Measurements from ENCODE around the gene EPGN.
"Not testable (repeated sequence)": the region's sequence is repeated elsewhere in the genome, so short reads cannot be mapped to it uniquely, and the experiment has no call there.

EPGN gene

GRCh38 chr4:74311696-74312313 is 3.5 kb downstream of the EPGN start:
- peak; percentile 48 for DNase-seq

- no peak for DNase-seq
These were observed 6.1 kb downstream of the EPGN start for GRCh38 chr4:74314329-74314728.

GRCh38 chr4:74314944-74315343 is 6.7 kb downstream of the EPGN start:
- DNase-seq, result no peak

- no peak for DNase-seq
These were observed 7.1 kb downstream of the EPGN start for GRCh38 chr4:74315376-74315775.

GRCh38 chr4:74316397-74316796 is 8.1 kb downstream of the EPGN start:
- DNase-seq, result no peak

- DNase-seq, result no peak
These were observed 9.5 kb downstream of the EPGN start for GRCh38 chr4:74317616-74318246.

GRCh38 chr4:74318276-74318675 is 10.0 kb downstream of the EPGN start:
- DNase-seq, result no peak

GRCh38 chr4:74319470-74319869 is 11.2 kb downstream of the EPGN start:
- DNase-seq, result no peak

- DNase-seq, result peak; percentile 20
These were observed 12.4 kb downstream of the EPGN start for GRCh38 chr4:74320559-74321118.

- no peak for DNase-seq
These were observed 14.0 kb downstream of the EPGN start for GRCh38 chr4:74322301-74322700.

GRCh38 chr4:74323663-74324062 is 15.4 kb downstream of the EPGN start:
- no peak for DNase-seq

GRCh38 chr4:74324262-74324661 is 16.0 kb downstream of the EPGN start:
- DNase-seq, result no peak

- DNase-seq, result no peak
These were observed 17.6 kb downstream of the EPGN start for GRCh38 chr4:74325886-74326285.

- DNase-seq, result no peak
These were observed 19.5 kb downstream of the EPGN start for GRCh38 chr4:74327762-74328161.

- no peak for DNase-seq
These were observed 20.2 kb downstream of the EPGN start for GRCh38 chr4:74328501-74328900.

GRCh38 chr4:74329307-74329706 is 21.0 kb downstream of the EPGN start:
- DNase-seq, result no peak

GRCh38 chr4:74330295-74330750 is 22.1 kb downstream of the EPGN start:
- no peak for DNase-seq

GRCh38 chr4:74331252-74331651 is 23.0 kb downstream of the EPGN start:
- DNase-seq, result no peak

GRCh38 chr4:74331944-74332343 is 23.7 kb downstream of the EPGN start:
- DNase-seq, result no peak

GRCh38 chr4:74334636-74335035 is 26.4 kb downstream of the EPGN start:
- no peak for DNase-seq

- no peak for DNase-seq
These were observed 27.2 kb downstream of the EPGN start for GRCh38 chr4:74335341-74336021.

- no peak for DNase-seq
These were observed 30.6 kb downstream of the EPGN start for GRCh38 chr4:74338792-74339333.

- DNase-seq, result no peak
These were observed 31.2 kb downstream of the EPGN start for GRCh38 chr4:74339501-74339900.

GRCh38 chr4:74340421-74340820 is 32.2 kb downstream of the EPGN start:
- DNase-seq, result not testable (repeated sequence)

Measured in CD4-positive, alpha-beta T cell treated with Interleukin-12 subunit alpha and Interleukin-12 subunit beta, for 1 hour (primary cell).